Measurements from ENCODE around the gene HPSE2.

HPSE2 gene

DNA sequence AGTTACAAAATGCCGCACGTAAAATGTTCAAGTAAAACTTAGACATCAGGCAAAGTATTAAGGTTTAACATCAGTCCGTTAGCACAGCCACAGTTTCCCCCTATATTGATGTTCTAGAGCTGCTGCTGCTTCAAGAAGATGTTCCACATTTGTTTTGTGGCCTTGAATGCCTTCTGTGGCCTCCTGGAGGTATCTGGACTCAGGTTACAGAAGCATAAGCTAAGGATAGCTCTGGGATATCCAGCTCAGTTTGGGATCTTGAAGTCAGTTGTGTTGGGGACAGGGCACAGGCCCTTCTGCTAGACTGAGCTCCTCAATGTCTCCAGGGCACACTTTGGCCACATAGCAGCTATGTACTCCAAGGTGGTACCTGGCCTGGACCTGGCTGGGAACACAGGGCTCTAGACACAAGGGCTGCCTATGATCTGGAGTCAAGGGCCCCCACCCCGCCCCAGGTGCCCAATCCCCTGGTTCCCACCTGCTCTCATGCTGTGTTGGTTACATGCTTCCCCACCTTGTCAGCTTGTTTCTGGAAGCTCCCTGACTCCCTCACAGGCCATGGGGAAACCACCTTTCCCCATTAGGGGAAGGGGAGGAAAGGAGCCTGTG, 825.4 kb downstream of the HPSE2 start:
- Histone ChIP-seq H3K36me3 (ENCODE audit: control insufficient read depth, insufficient read depth, low read length) (no peaks in the 10 kb centered on the region; the same call in 1 of the 2 replicates), H3K4me3 (replicated peaks; ENCODE audit: low read depth, low read length) (no peak overlapping the region), H3K27me3 (replicated peaks; ENCODE audit: control insufficient read depth, insufficient read depth, low read length) (no peaks in the 10 kb centered on the region)
- DNase-seq (ENCODE audit: extremely low read depth, insufficient read length) = no peak
- TF ChIP-seq CTCF (IDR thresholded peaks at IDR 0.05; ENCODE audit: insufficient read depth, low read length, poor library complexity, severe bottlenecking) = no peak

- Histone ChIP-seq H3K4me3 (replicated peaks; ENCODE audit: low read depth, low read length) (no peak overlapping the region), H3K27me3 (replicated peaks; ENCODE audit: control insufficient read depth, insufficient read depth, low read length) (no peaks in the 10 kb centered on the region), H3K36me3 (ENCODE audit: control insufficient read depth, insufficient read depth, low read length) (no peaks in the 10 kb centered on the region; the same call in 1 of the 2 replicates)
- DNase-seq (ENCODE audit: extremely low read depth, insufficient read length) = no peak
- TF ChIP-seq CTCF (IDR thresholded peaks at IDR 0.05; ENCODE audit: insufficient read depth, low read length, poor library complexity, severe bottlenecking) = no peak
Observed at GRCh38 chr10:98408799-98409198, 826.9 kb downstream of the HPSE2 start.

- no peak overlapping the region for H3K4me3 ChIP-seq (replicated peaks; ENCODE audit: low read depth, low read length)
- H3K27me3 ChIP-seq (replicated peaks; ENCODE audit: control insufficient read depth, insufficient read depth, low read length) = no peaks in the 10 kb centered on the region
- no peak for DNase-seq (ENCODE audit: extremely low read depth, insufficient read length)
- no peaks in the 10 kb centered on the region; the same call in 1 of the 2 replicates for H3K36me3 ChIP-seq (ENCODE audit: control insufficient read depth, insufficient read depth, low read length)
- TF ChIP-seq CTCF (IDR thresholded peaks at IDR 0.05; ENCODE audit: insufficient read depth, low read length, poor library complexity, severe bottlenecking) = no peak
Observed at GRCh38 chr10:98407744-98408241, 827.9 kb downstream of the HPSE2 start.

Data from GM06990 (cell line).